PC-9 (cell line): ENCODE measurements around the gene ATAD3A. TPM values are rescaled to one million over a fixed set of nuclear protein-coding genes. Genes with fewer than 3 reads are reported as not detected.

Source experiments
- BruUV-seq: library from RNA; stranded (reverse); fragments of 400-500 nt; replicated peaks from 2 replicates; lab custom pipeline; 2021; lab: Mats Ljungman, UMichigan
- CTCF ChIA-PET: fragments of 300-600 bp; sonication (Branson Sonifier 250); formaldehyde crosslinking; loops from one replicate; lab custom pipeline; 2022; ENCODE audit warnings: antibody characterized with exemption; lab: Charles Lee
- POLR2A ChIA-PET: fragments of 300-600 bp; sonication (Branson Sonifier 250); formaldehyde crosslinking; loops from one replicate; lab custom pipeline; 2022; ENCODE audit warnings: antibody characterized with exemption; ENCODE audit not compliant: unreplicated experiment; lab: Charles Lee
- DNase-seq, 2 experiments: peaks; one replicate each; pipeline versions ENCODE4 v3.0.0 to v3.0.0-alpha.2; 2015 to 2022; ENCODE audit warnings: mixed read lengths in 1 of 2
- H2AFZ ChIP-seq: fragments of 200-600 bp; sonication (generic); 2 replicates; pipeline ENCODE4 v1.8.1; 2017; ENCODE audit warnings: antibody characterized with exemption
- H3F3A ChIP-seq: fragments of 200-600 bp; sonication (generic); 2 replicates; pipeline ENCODE4 v1.8.1; 2017; ENCODE audit warnings: antibody characterized with exemption, mild to moderate bottlenecking, low read depth; ENCODE audit not compliant: insufficient read depth
- H3K27ac ChIP-seq: fragments of 200-600 bp; sonication (generic); 2 replicates; pipeline ENCODE4 v1.6.1; 2016; ENCODE audit warnings: mixed run types
- H3K27me3 ChIP-seq: fragments of 200-600 bp; sonication (generic); 2 replicates; pipeline ENCODE4 v1.6.1; 2016; ENCODE audit warnings: low read depth, mixed run types; ENCODE audit not compliant: insufficient read depth
- H3K36me3 ChIP-seq: fragments of 200-600 bp; sonication (generic); 2 replicates; pipeline ENCODE4 v1.6.1; 2016; ENCODE audit warnings: low read depth, mixed run types
- H3K4me1 ChIP-seq: fragments of 200-600 bp; sonication (generic); replicated peaks from 2 replicates; pipeline ENCODE4 v1.6.1; 2016; ENCODE audit warnings: mixed run types; ENCODE audit not compliant: insufficient read depth
- H3K4me2 ChIP-seq: fragments of 200-600 bp; sonication (generic); 2 replicates; pipeline ENCODE4 v1.6.1; 2017; ENCODE audit warnings: mixed run types
- H3K4me3 ChIP-seq: fragments of 200-600 bp; sonication (generic); 2 replicates; pipeline ENCODE4 v1.6.1; 2016; ENCODE audit warnings: mixed run types
- H3K79me2 ChIP-seq: fragments of 200-600 bp; sonication (generic); 2 replicates; pipeline ENCODE4 v1.6.1; 2017; ENCODE audit warnings: low read depth, mixed run types
- H3K9me2 ChIP-seq: fragments of 200-600 bp; sonication (generic); 2 replicates; pipeline ENCODE4 v1.8.1; 2017; ENCODE audit warnings: mild to moderate bottlenecking; ENCODE audit not compliant: insufficient read depth
- H3K9me3 ChIP-seq: fragments of 200-600 bp; sonication (generic); 2 replicates; pipeline ENCODE4 v1.8.1; 2016; ENCODE audit warnings: low read depth; ENCODE audit not compliant: insufficient read depth
- H4K20me1 ChIP-seq: fragments of 200-600 bp; sonication (generic); 2 replicates; pipeline ENCODE4 v1.8.1; 2017; ENCODE audit not compliant: insufficient read depth
- EZH2 ChIP-seq: fragments of 200-600 bp; sonication (generic); IDR thresholded peaks from 2 replicates; pipeline ENCODE4 v1.8.0; 2017; ENCODE audit warnings: antibody characterized with exemption, low read depth
- intact Hi-C: fragments of 100-400 bp; cut with micrococcal nuclease; formaldehyde crosslinking; loops from one replicate; pipeline ENCODE4 v1.10.0; 2022; ENCODE audit not compliant: unreplicated experiment
- total RNA-seq: library from RNA; stranded (reverse); gene quantifications from 2 replicates; pipeline ENCODE4 v1.2.3, GENCODE V29; 2021
- TF ChIP-seq, protein P1 (sequence below): fragments of 200-600 bp; sonication (generic); conservative IDR thresholded peaks from 2 replicates; pipeline ENCODE4 v1.6.1; 2017; ENCODE audit warnings: mixed run types, antibody characterized with exemption, mild to moderate bottlenecking, moderate library complexity

Gene ATAD3A
- total RNA-seq, 1 experiment from 2014 or later: 43.6 TPM

DNA sequence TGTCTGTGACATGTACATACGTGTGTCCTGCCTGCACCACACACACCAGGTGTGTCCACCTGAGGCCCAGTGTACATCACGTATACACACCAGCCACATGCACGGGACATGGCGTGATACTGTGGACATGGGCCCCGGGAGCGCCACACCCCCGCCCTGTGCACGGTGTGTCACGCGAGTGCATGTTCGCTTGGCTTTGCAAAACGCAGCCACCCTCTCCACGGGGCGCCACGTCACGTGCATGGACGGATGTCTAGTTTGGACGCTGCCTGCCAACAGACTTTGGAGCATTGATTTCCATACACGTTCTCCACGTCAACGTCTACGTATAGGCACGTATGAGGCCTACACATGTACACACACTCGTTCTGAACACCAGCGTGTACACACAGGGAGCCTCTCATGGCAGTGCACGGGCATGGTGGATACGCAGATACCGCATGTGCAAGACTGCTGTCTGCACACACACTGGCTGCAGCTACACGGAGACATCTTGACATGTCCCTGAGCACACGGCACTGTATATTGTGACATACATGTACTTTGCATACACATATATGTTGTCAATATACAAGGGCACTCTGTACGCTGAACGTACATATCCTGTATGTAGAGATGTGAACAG lies 25.8 kb downstream of the ATAD3A start:
- Histone ChIP-seq H2AFZ (no peak overlapping the region), H3K4me3 (no peak overlapping the region), H3K9me3 (no peaks in the 10 kb centered on the region), H3K27me3 (no peaks in the 10 kb centered on the region), H3F3A (peaks cover 18% of the 10 kb centered on the region), H3K36me3 (no peaks in the 10 kb centered on the region), H3K79me2 (no peaks in the 10 kb centered on the region), H3K4me1 (no peaks in the 10 kb centered on the region), H4K20me1 (peaks cover 15% of the 10 kb centered on the region; the same call in 1 of the 2 replicates), H3K27ac (no peak overlapping the region), H3K9me2 (no peaks in the 10 kb centered on the region), H3K4me2 (no peak overlapping the region)
- TF ChIP-seq, protein P1, sequence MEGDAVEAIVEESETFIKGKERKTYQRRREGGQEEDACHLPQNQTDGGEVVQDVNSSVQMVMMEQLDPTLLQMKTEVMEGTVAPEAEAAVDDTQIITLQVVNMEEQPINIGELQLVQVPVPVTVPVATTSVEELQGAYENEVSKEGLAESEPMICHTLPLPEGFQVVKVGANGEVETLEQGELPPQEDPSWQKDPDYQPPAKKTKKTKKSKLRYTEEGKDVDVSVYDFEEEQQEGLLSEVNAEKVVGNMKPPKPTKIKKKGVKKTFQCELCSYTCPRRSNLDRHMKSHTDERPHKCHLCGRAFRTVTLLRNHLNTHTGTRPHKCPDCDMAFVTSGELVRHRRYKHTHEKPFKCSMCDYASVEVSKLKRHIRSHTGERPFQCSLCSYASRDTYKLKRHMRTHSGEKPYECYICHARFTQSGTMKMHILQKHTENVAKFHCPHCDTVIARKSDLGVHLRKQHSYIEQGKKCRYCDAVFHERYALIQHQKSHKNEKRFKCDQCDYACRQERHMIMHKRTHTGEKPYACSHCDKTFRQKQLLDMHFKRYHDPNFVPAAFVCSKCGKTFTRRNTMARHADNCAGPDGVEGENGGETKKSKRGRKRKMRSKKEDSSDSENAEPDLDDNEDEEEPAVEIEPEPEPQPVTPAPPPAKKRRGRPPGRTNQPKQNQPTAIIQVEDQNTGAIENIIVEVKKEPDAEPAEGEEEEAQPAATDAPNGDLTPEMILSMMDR: no peak
- TF ChIP-seq EZH2: no peak
- ChIA-PET POLR2A (no interaction called here), CTCF (no interaction called here)
- DNase-seq: no peak
- intact Hi-C loops: no loop called here
- BruUV-seq: no TSS peak

DNA sequence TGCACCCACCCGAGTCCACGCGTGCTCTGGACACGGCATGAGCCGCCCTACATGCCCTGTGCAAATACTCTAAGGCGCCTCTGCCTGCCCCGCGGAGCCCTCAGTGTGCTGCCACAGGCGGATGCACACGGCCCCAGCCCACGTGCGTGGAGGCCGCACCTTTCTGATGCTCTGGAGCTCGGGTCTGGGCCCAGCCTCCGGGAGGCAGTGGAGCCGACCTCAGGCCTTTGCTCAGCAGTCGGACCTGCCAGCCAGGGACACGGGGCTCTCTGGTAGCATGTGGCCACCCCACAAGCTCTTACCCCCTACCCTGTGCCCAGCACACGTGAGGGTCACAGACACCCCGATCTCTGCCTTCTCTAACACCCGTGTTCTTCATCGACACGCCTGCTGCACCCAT lies 26.4 kb downstream of the ATAD3A start:
- H3K4me2 ChIP-seq: no peak overlapping the region
- H3K27ac ChIP-seq: no peak overlapping the region
- intact Hi-C loops: no loop called here
- ChIA-PET POLR2A (no interaction called here), CTCF (no interaction called here)
- H3K27me3 ChIP-seq: no peaks in the 10 kb centered on the region
- peaks cover 18% of the 10 kb centered on the region for H3F3A ChIP-seq
- no peak overlapping the region for H2AFZ ChIP-seq
- no peak for TF ChIP-seq EZH2
- H3K9me2 ChIP-seq: no peaks in the 10 kb centered on the region
- no TSS peak for BruUV-seq
- H3K79me2 ChIP-seq: no peaks in the 10 kb centered on the region
- H3K4me1 ChIP-seq: no peaks in the 10 kb centered on the region
- DNase-seq: no peak
- peaks cover 20% of the 10 kb centered on the region; the same call in 1 of the 2 replicates for H4K20me1 ChIP-seq
- no peaks in the 10 kb centered on the region for H3K9me3 ChIP-seq
- no peaks in the 10 kb centered on the region for H3K36me3 ChIP-seq
- H3K4me3 ChIP-seq: no peak overlapping the region

- intact Hi-C loops: no loop called here
- no peak overlapping the region for H3K27ac ChIP-seq
- CTCF ChIA-PET: no interaction called here
- no peak overlapping the region for H2AFZ ChIP-seq
- BruUV-seq: no TSS peak
- 0 out of 2 replicates have a peak, but pooled peaks cover 3% of the 10 kb centered on the region for H3K36me3 ChIP-seq
- POLR2A ChIA-PET: no interaction called here
- peaks cover 20% of the 10 kb centered on the region; the same call in 1 of the 2 replicates for H4K20me1 ChIP-seq
- H3K9me2 ChIP-seq: no peaks in the 10 kb centered on the region
- H3F3A ChIP-seq: peaks cover 20% of the 10 kb centered on the region
- no peaks in the 10 kb centered on the region for H3K79me2 ChIP-seq
- H3K9me3 ChIP-seq: no peaks in the 10 kb centered on the region
- H3K4me3 ChIP-seq: no peak overlapping the region
- H3K27me3 ChIP-seq: no peaks in the 10 kb centered on the region
- H3K4me2 ChIP-seq: no peak overlapping the region
- DNase-seq: no peak
- no peaks in the 10 kb centered on the region for H3K4me1 ChIP-seq
- TF ChIP-seq, protein P1: no peak
- TF ChIP-seq EZH2: no peak
These were observed 27.0 kb downstream of the ATAD3A start for GRCh38 chr1:1538989-1539309.
